ENCODE measurements around the gene TMOD3. TPM values are rescaled to one million over a fixed set of nuclear protein-coding genes. Genes with fewer than 3 reads are reported as not detected.
A peak's percentile ranks its signal among the peaks of the same experiment; 100 is the strongest.
"Not testable (repeated sequence)": the region's sequence is repeated elsewhere in the genome, so short reads cannot be mapped to it uniquely, and the experiment has no call there.

The TMOD3 gene
- total RNA-seq, result 39.0 and 47.0 TPM in 2 replicates

DNA sequence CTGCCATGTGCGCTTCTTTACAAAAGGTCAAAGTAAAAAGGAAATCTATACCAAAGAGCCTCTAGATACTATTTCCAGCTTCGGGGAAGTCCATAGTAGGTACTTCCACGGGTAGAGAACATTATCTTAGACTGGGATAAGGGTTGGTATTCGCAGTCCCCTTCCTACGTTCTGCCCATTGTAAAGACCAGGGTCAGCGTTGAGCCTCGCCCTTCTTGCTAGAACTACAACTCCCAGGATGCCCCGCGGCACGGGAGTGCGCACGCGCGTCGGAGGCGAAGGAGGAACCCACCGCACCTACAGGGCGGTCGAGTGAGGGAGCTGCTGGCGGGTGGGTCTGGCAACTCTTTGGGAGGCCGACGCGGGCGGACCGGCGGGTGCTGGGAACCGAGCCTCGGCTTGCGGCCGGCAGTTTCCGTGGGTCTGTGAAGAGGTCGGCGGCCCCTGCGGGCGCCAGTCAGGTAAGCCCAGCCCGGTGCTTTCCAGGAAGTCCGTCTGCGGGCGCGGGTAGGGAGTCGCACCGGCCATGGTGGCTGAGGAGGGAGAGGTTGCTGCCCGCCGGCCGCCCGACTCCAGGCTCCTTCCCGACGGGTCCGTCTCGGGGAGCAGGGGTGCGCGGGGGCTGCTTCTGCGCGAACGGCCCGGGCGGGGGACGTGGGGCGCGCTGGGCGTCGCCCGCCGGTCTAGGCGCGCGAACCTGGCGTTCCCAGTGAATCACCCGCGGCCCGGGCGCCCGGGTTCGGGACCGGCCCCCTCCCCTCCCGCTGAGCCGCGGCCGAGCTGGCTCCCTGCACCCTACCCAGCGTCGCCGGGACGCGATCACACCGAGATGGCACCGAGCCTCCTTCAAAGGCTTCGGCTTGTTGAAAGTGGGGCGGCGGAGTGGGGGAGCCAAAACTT, at the start of gene TMOD3:
Gene TMOD3 (plus strand): TSS at position 278 of the 900 bp plus-strand sequence. CDS start 33,232 bp downstream, outside the sequence.
- Mint-ChIP-seq H3K9me3 (no peaks in the 10 kb centered on the region), H3K36me3 (ENCODE audit: low read depth) (peaks cover 5% of the 10 kb centered on the region), H3K27ac (peak within 1 kb of the TSS; percentile 87), H3K4me3 (peak within 1 kb of the TSS; percentile 96), H3K4me1 (peaks cover 41% of the 10 kb centered on the region), H3K27me3 (no peaks in the 10 kb centered on the region)
- intact Hi-C loops (cut with micrococcal nuclease), result loop anchor here (1.0 to 5.0 kb wide), 4 partner anchors 14 to 143 kb away; partner anchors contain the start of genes LEO1 and LYSMD2
- POLR2A ChIA-PET, result interaction anchor here (0.8 to 1.0 kb wide), 3 partner anchors 14 to 98 kb away, joined by 3 to 4 read pairs (median 3); no protein-coding TSS in a partner anchor
- TF ChIP-seq CTCF (IDR thresholded peaks at IDR 0.05), result no peak
- CTCF ChIA-PET, result no interaction called here
- DNase-seq, result peak; percentile 94
- ATAC-seq (ENCODE audit: low read depth), result peak; percentile 93

- TF ChIP-seq CTCF (IDR thresholded peaks at IDR 0.05), result no peak
- Mint-ChIP-seq H3K4me3 (no peak overlapping the region), H3K27ac (no peak overlapping the region), H3K9me3 (no peaks in the 10 kb centered on the region), H3K4me1 (peaks cover 13% of the 10 kb centered on the region), H3K36me3 (ENCODE audit: low read depth) (peaks cover 47% of the 10 kb centered on the region), H3K27me3 (no peaks in the 10 kb centered on the region)
- intact Hi-C loops (cut with micrococcal nuclease), result no loop called here
- ChIA-PET POLR2A (no interaction called here), CTCF (interaction anchor here (1.2 to 1.4 kb wide), 2 partner anchors 45 to 131 kb away, joined by 3 to 9 read pairs; no protein-coding TSS in a partner anchor)
- no peak for DNase-seq
- no peak for ATAC-seq (ENCODE audit: low read depth)
Observed at GRCh38 chr15:51780636-51781035, 48.8 kb upstream of the TMOD3 start.

GRCh38 chr15:51781506-51781905, 47.9 kb upstream of the TMOD3 start:
- CTCF ChIA-PET, result no interaction called here
- Mint-ChIP-seq H3K27ac (no peak overlapping the region), H3K4me1 (peaks cover 7% of the 10 kb centered on the region), H3K36me3 (ENCODE audit: low read depth) (peaks cover 48% of the 10 kb centered on the region), H3K9me3 (no peaks in the 10 kb centered on the region), H3K4me3 (no peak overlapping the region), H3K27me3 (no peaks in the 10 kb centered on the region)
- POLR2A ChIA-PET, result no interaction called here
- DNase-seq, result no peak
- no peak for TF ChIP-seq CTCF (IDR thresholded peaks at IDR 0.05)
- intact Hi-C loops (cut with micrococcal nuclease), result no loop called here
- ATAC-seq (ENCODE audit: low read depth), result no peak

DNA sequence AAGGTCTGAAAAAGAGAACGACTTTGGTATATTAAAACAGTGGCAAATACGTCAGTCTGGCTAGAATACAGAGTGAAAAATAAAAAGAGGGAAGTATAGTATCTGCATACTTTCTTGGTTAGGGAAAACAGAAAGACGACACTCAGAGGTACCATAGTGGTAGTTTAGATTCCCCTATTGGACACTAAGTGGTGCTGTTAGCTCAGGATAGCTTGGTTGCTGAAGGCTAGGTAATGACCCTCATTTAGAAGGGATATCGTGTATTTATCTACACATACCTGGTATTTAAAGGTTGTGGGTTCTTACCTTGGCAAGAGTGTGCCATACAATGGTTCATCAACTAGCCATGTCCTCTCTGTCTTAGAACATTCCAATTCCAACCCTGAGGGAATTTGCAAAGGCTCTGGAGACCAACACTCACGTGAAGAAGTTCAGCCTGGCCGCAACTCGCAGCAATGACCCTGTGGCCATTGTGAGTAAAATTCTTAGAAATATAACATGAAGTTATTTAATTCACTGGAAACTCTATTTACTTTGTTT, 47.0 kb upstream of the TMOD3 start:
- H3K4me3 Mint-ChIP-seq, result no peak overlapping the region
- peaks cover 48% of the 10 kb centered on the region for H3K36me3 Mint-ChIP-seq (ENCODE audit: low read depth)
- H3K27ac Mint-ChIP-seq, result no peak overlapping the region
- POLR2A ChIA-PET, result no interaction called here
- intact Hi-C loops (cut with micrococcal nuclease), result no loop called here
- no peaks in the 10 kb centered on the region for H3K9me3 Mint-ChIP-seq
- ATAC-seq (ENCODE audit: low read depth) (no peak), DNase-seq (no peak)
- no peaks in the 10 kb centered on the region for H3K27me3 Mint-ChIP-seq
- CTCF ChIA-PET, result interaction anchor here (2.2 kb wide), 1 partner anchor 132 kb away, joined by 8 read pairs; no protein-coding TSS in a partner anchor
- H3K4me1 Mint-ChIP-seq, result peaks cover 4% of the 10 kb centered on the region
- no peak for TF ChIP-seq CTCF (IDR thresholded peaks at IDR 0.05)

DNA sequence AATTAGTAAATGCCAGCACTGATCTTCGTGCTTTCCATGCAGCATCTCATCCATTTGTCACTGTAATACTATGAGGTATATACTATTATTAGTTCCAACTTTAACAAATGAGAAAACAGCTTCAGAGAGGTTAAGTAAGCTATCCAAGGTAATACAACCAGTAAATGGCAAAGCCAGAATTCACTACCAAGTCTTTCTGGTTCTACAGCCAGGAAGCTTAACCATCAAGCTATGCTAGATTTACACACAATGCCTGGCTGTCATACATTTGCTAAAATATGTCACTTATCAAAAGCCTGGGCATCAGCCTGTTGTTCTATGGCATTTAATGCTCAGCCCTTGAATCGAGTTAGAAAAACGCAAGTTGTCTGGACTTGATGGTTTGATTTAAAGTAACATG, 45.5 kb upstream of the TMOD3 start:
- intact Hi-C loops (cut with micrococcal nuclease), result no loop called here
- CTCF ChIA-PET, result interaction anchor here (2.2 kb wide), 1 partner anchor 134 kb away, joined by 8 read pairs; no protein-coding TSS in a partner anchor
- Mint-ChIP-seq H3K27me3 (no peaks in the 10 kb centered on the region), H3K4me1 (peaks cover 4% of the 10 kb centered on the region), H3K27ac (no peak overlapping the region), H3K4me3 (no peak overlapping the region), H3K36me3 (ENCODE audit: low read depth) (peaks cover 50% of the 10 kb centered on the region), H3K9me3 (no peaks in the 10 kb centered on the region)
- no peak for DNase-seq
- no peak for TF ChIP-seq CTCF (IDR thresholded peaks at IDR 0.05)
- POLR2A ChIA-PET, result no interaction called here
- ATAC-seq (ENCODE audit: low read depth), result no peak

DNA sequence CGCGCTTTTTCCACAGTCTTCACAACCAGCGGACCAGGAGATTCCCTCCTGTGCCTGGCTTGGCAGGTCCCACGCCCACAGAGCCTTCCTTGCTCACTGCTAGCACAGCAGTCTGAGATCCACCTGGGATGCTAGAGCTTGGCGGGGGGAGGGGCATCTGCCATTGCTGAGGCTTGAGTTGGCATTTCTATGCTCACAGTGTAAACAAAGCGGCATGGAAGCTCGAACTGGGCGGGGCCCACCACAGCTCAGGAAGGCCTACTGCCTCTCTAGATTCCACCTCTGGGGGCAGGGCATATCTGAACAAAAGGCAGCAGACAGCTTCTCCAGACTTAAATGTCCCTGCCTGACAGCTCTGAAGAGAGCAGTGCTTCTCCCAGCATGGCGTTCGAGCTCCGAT, 42.3 kb upstream of the TMOD3 start:
- H3K27me3 Mint-ChIP-seq, result not testable (repeated sequence)

DNA sequence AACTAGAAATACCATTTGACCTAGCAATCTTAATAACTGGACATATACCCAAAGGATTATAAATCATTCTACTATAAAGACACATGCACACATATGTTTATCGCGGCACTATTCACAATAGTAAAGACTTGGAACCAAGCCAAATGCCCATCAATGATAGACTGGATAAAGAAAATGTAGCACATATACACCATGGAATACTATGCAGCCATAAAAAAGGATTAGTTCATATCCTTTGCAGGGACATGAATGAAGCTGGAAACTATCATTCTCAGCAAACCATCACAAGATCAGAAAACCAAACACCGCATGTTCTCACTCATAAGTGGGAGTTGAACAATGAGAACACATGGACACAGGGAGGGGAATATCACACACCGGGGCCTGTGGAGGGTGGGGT, 37.0 kb upstream of the TMOD3 start:
- H3K9me3 Mint-ChIP-seq; intact Hi-C loops (cut with micrococcal nuclease); H3K27ac Mint-ChIP-seq; DNase-seq; H3K27me3 Mint-ChIP-seq; H3K4me3 Mint-ChIP-seq; H3K36me3 Mint-ChIP-seq (ENCODE audit: low read depth); POLR2A ChIA-PET; ATAC-seq (ENCODE audit: low read depth); H3K4me1 Mint-ChIP-seq; CTCF ChIA-PET: not testable (repeated sequence)

More for the DNA sequence above, 42.3 kb upstream of the TMOD3 start:
- H3K27ac Mint-ChIP-seq; H3K4me3 Mint-ChIP-seq; ATAC-seq (ENCODE audit: low read depth); CTCF ChIA-PET; H3K4me1 Mint-ChIP-seq; DNase-seq; POLR2A ChIA-PET; H3K9me3 Mint-ChIP-seq; intact Hi-C loops (cut with micrococcal nuclease): not testable (repeated sequence)
- peaks cover 31% of the 10 kb centered on the region for H3K36me3 Mint-ChIP-seq (ENCODE audit: low read depth)

All from activated B cell treated with CpG ODN at 0.5 μM for 24 hours (primary cell).